Endothelial cell (in vitro differentiated cells): ENCODE data around the gene TECTB. TPM values are rescaled to one million over a fixed set of nuclear protein-coding genes. Genes with fewer than 3 reads are reported as not detected.
A peak's percentile ranks its signal among the peaks of the same experiment; 100 is the strongest.

ENCODE experiments used
- DNase-seq: peaks from one replicate; pipeline ENCODE4 v3.0.0; 2021; ENCODE audit warnings: low spot score
- H3K27ac Mint-ChIP-seq: one replicate; pipeline ENCODE4 v1.8.0; 2021; ENCODE audit warnings: mixed read lengths, inconsistent platforms; ENCODE audit not compliant: unreplicated experiment
- H3K27me3 Mint-ChIP-seq: one replicate; pipeline ENCODE4 v1.8.0; 2021; ENCODE audit warnings: mild to moderate bottlenecking, moderate library complexity, mixed read lengths, inconsistent platforms; ENCODE audit not compliant: unreplicated experiment
- H3K36me3 Mint-ChIP-seq: one replicate; pipeline ENCODE4 v1.8.0; 2021; ENCODE audit warnings: mild to moderate bottlenecking, low read depth, mixed read lengths, inconsistent platforms; ENCODE audit not compliant: unreplicated experiment
- H3K4me1 Mint-ChIP-seq: one replicate; pipeline ENCODE4 v1.8.0; 2021; ENCODE audit warnings: mild to moderate bottlenecking, mixed read lengths, inconsistent platforms; ENCODE audit not compliant: unreplicated experiment
- H3K4me3 Mint-ChIP-seq: one replicate; pipeline ENCODE4 v1.8.0; 2021; ENCODE audit warnings: mild to moderate bottlenecking, mixed read lengths, inconsistent platforms; ENCODE audit not compliant: unreplicated experiment
- H3K9me3 Mint-ChIP-seq: one replicate; pipeline ENCODE4 v1.8.0; 2021; ENCODE audit warnings: mixed read lengths, inconsistent platforms; ENCODE audit not compliant: unreplicated experiment
- total RNA-seq: library from RNA; stranded (reverse); fragmentation: NEBNext Ultra II Directional; extraction: Animal tissue kit (Norgen Biotek cat#: 25700); gene quantifications from one replicate; pipeline ENCODE4 v1.2.1, GENCODE V29; 2021; ENCODE audit not compliant: unreplicated experiment
- TF ChIP-seq, protein P1 (sequence below): fragments of 200-600 bp; sonication (generic); IDR thresholded peaks from one replicate; pipeline ENCODE4 v1.5.0; 2021; ENCODE audit warnings: antibody characterized with exemption; ENCODE audit not compliant: unreplicated experiment

The TECTB gene
- total RNA-seq, 1 donor from 2014 or later, result not detected

DNA sequence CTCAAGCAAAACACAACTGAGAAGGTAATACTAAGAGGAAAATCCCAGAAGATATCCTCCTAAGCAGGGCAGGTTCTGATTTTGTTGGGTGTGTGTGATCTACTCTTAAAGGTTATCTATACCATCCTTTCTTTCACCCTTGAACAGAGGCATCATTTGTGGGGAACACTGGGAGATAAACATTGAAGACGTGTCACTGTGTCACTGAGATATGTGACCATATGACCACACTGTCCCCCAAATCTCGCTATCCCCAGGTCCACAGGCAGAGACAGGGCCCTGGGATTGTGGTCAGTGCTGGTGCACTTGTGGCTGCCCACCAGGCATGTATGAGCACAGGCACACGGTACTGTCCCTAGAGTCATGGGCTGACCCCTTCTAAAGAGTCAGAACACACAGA is 30.0 kb downstream of the TECTB start:
- H3K9me3 Mint-ChIP-seq, result no peaks in the 10 kb centered on the region
- H3K4me1 Mint-ChIP-seq, result peaks cover 21% of the 10 kb centered on the region
- no peaks in the 10 kb centered on the region for H3K36me3 Mint-ChIP-seq
- TF ChIP-seq, protein P1, sequence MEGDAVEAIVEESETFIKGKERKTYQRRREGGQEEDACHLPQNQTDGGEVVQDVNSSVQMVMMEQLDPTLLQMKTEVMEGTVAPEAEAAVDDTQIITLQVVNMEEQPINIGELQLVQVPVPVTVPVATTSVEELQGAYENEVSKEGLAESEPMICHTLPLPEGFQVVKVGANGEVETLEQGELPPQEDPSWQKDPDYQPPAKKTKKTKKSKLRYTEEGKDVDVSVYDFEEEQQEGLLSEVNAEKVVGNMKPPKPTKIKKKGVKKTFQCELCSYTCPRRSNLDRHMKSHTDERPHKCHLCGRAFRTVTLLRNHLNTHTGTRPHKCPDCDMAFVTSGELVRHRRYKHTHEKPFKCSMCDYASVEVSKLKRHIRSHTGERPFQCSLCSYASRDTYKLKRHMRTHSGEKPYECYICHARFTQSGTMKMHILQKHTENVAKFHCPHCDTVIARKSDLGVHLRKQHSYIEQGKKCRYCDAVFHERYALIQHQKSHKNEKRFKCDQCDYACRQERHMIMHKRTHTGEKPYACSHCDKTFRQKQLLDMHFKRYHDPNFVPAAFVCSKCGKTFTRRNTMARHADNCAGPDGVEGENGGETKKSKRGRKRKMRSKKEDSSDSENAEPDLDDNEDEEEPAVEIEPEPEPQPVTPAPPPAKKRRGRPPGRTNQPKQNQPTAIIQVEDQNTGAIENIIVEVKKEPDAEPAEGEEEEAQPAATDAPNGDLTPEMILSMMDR, result no peak
- H3K4me3 Mint-ChIP-seq, result no peak overlapping the region
- DNase-seq, result no peak
- H3K27ac Mint-ChIP-seq, result no peak overlapping the region
- H3K27me3 Mint-ChIP-seq, result no peaks in the 10 kb centered on the region

DNA sequence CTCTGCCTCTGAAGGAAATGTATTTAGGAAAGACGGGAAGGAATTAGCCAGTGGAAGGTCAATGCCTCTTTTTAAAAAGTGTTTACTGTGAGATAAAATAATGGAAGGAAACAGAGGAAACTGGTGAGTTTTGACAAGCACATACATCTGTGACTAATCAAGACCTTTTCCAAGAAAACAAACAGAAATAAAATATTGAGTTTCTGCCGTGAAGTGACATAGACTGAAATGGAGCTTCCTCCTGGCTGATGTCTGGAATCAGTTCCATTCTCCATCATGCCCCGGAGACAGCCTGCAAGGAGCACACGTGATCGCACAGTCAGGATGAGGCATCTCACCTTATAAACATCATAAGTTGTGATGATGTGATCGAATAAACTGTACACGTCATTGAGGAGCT is 30.7 kb downstream of the TECTB start:
- H3K4me3 Mint-ChIP-seq, result no peak overlapping the region
- no peaks in the 10 kb centered on the region for H3K36me3 Mint-ChIP-seq
- H3K4me1 Mint-ChIP-seq, result peaks cover 21% of the 10 kb centered on the region
- DNase-seq, result no peak
- H3K27me3 Mint-ChIP-seq, result no peaks in the 10 kb centered on the region
- no peaks in the 10 kb centered on the region for H3K9me3 Mint-ChIP-seq
- H3K27ac Mint-ChIP-seq, result no peak overlapping the region
- TF ChIP-seq, protein P1, result no peak

DNA sequence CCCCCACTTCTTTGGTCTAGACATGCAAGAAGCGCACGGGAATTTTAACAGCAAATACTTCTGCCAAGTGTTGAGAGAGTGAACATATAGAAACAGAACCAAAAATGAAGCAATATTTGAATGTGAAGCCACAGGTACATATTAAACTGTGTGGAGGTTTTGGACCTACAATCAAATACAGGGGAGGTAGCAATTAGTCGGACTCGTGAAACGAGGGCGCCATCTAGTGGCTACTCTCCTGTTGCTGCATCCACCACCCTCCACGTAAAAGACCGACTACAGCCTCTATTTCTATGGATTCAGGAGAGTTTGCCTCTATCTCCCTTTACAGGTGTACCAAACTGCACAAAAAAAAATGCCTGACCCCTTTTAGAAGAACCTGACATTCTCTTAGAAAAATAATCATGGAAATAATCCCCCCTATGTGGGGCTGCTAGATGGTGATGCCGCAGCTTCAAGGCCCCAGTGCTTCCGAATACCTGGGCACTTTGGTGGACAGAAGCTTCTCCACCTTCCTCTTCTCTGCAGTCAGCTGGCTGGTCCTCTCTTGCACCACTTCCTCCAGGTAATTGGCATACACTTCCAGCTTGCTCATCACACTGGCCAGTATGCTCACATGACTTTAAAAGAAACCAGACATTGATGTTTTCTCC is 31.7 kb downstream of the TECTB start:
- Mint-ChIP-seq H3K4me3 (no peak overlapping the region), H3K27me3 (no peaks in the 10 kb centered on the region), H3K9me3 (no peaks in the 10 kb centered on the region), H3K36me3 (no peaks in the 10 kb centered on the region), H3K4me1 (peaks cover 21% of the 10 kb centered on the region), H3K27ac (no peak overlapping the region)
- TF ChIP-seq, protein P1, result peak; percentile 86
- DNase-seq, result peak; percentile 84

DNA sequence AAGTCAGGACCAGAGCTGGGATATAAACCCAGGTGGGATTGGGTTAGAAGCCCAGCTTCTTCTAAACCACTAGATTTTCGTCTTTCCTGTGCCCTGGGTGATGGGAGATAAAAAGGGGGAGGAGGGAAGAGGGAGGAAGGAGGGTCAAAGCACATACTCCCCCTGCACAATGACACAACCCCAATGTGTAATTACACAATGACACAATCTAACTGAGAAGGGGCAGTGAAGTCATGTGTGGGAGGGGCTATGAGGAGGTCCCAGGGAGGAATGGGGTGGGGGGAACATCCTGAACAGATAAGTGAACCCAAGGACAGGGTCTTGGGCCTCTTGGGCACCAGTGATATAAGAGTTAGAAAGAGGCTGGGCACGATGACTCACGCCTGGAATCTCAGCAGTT is 44.5 kb downstream of the TECTB start:
- DNase-seq, result no peak
- Mint-ChIP-seq H3K4me1 (peaks cover 5% of the 10 kb centered on the region), H3K27ac (no peak overlapping the region), H3K9me3 (no peaks in the 10 kb centered on the region), H3K4me3 (no peak overlapping the region), H3K36me3 (no peaks in the 10 kb centered on the region), H3K27me3 (peaks cover 8% of the 10 kb centered on the region)
- TF ChIP-seq, protein P1, result no peak

DNA sequence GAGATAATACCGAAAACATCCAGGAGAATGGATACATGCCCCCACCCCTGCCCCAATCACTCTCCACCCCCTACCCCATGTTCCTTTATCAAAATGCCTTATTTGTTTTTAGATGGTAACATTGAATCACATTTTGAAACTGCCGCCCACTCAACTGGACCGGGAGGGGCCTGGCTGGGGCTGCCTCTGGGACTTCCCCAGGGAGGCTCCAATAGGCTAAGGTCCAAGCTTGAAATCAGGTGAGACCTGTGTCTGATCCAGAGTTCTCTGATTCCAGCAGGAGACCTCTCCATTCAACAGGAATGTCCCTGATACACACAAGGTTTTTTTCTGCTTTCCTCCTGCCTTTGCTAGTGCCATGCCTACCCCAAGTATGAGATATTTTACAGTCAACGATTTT is 47.0 kb downstream of the TECTB start:
- no peaks in the 10 kb centered on the region for H3K36me3 Mint-ChIP-seq
- TF ChIP-seq, protein P1, result no peak
- no peaks in the 10 kb centered on the region for H3K9me3 Mint-ChIP-seq
- H3K27me3 Mint-ChIP-seq, result peaks cover 9% of the 10 kb centered on the region
- DNase-seq, result no peak
- H3K4me3 Mint-ChIP-seq, result no peak overlapping the region
- H3K27ac Mint-ChIP-seq, result no peak overlapping the region
- H3K4me1 Mint-ChIP-seq, result peaks cover 8% of the 10 kb centered on the region
